ENCODE results near the gene RAB31. TPM values are rescaled to one million over a fixed set of nuclear protein-coding genes. Genes with fewer than 3 reads are reported as not detected.

The RAB31 gene
- total and polyA plus RNA-seq, 2 of the 13 experiments (the other 11 are each of a cell fraction or from before 2014, with no cell fraction given), result 1.1 to 1.7 TPM

DNA sequence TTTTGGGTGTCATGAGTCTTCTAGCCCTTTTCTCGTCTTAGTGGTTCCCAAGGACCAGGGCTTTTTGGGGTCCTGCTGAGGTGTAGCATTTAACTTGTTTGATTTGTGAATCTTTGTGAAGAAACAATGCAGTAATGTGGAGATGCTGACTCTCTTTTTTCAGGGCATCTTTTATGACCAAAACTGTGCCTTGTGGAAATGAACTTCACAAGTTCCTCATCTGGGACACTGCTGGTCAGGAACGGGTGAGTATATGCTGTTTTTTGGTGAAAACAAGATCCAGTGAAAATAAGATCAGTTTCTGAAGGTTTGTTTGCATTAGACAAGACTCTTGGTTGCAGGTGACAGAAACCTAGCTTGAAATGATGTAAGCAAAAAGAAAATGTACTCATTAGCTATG is 83.9 kb downstream of the RAB31 start:
- no peak for FAIRE-seq
- DNase-seq (ENCODE audit: low spot score), result no peak
- Histone ChIP-seq H3K79me2 (ENCODE audit: insufficient read depth, low read length) (no peaks in the 10 kb centered on the region), H3K4me2 (ENCODE audit: low read depth, low read length) (no peak overlapping the region), H3K27ac (ENCODE audit: extremely low read length, insufficient read depth, low read length) (no peak overlapping the region), H3K9me3 (ENCODE audit: low read length) (no peaks in the 10 kb centered on the region), H3K9ac (ENCODE audit: insufficient read depth, low read depth, low read length) (no peak overlapping the region), H3K27me3 (ENCODE audit: control insufficient read depth in 1 of 2, insufficient read depth in 2 of 2, low read length in 2 of 2) (no peaks in the 10 kb centered on the region; a peak in 1 of 5 replicates), H3K4me1 (ENCODE audit: insufficient read depth, low read length) (no peaks in the 10 kb centered on the region), H2AFZ (ENCODE audit: low read length) (no peak overlapping the region), H3K4me3 (replicated peaks in 1 of 3; ENCODE audit: insufficient read depth in 1 of 3, low read depth in 2 of 3, low read length in 3 of 3) (no peak overlapping the region), H4K20me1 (ENCODE audit: insufficient read depth, low read length) (no peaks in the 10 kb centered on the region), H3K36me3 (replicated peaks in 1 of 2; ENCODE audit: control insufficient read depth in 1 of 2, insufficient read depth in 2 of 2, low read length in 2 of 2) (no peaks in the 10 kb centered on the region)
- ChIA-PET POLR2A (no interaction called here), CTCF (ENCODE audit: low intra/inter-chr PET ratio, low total read pairs) (no interaction called here)
- intact Hi-C loops (cut with micrococcal nuclease; ENCODE audit: unreplicated experiment) (loop anchor here (5.0 kb wide), 1 partner anchor 215 kb away; no protein-coding TSS in a partner anchor), in situ Hi-C loops (cut with HindIII; ENCODE audit: extremely low pct_ligation_motif_present, low pct_unique_long_range_greater_than_20kb) (no loop called here)
- WGBS (ENCODE audit: low lambda C conversion rate), result 56% methylated on average over 2 of the region's 2 CpGs
- ATAC-seq, result no peak
- BruUV-seq (replicated peaks), result no TSS peak
- TF ChIP-seq, protein P1, sequence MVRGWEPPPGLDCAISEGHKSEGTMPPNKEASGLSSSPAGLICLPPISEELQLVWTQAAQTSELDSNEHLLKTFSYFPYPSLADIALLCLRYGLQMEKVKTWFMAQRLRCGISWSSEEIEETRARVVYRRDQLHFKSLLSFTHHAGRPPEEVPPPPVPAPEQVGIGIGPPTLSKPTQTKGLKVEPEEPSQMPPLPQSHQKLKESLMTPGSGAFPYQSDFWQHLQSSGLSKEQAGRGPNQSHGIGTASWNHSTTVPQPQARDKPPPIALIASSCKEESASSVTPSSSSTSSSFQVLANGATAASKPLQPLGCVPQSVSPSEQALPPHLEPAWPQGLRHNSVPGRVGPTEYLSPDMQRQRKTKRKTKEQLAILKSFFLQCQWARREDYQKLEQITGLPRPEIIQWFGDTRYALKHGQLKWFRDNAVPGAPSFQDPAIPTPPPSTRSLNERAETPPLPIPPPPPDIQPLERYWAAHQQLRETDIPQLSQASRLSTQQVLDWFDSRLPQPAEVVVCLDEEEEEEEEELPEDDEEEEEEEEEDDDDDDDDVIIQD (CRISPR knock-in tag; IDR thresholded peaks at IDR 0.05; ENCODE audit: low read depth), result no peak
- TF ChIP-seq DBP (CRISPR knock-in tag; IDR thresholded peaks at IDR 0.05; ENCODE audit: not compliant biosample characterization), result no peak
- TF ChIP-seq, protein P2, sequence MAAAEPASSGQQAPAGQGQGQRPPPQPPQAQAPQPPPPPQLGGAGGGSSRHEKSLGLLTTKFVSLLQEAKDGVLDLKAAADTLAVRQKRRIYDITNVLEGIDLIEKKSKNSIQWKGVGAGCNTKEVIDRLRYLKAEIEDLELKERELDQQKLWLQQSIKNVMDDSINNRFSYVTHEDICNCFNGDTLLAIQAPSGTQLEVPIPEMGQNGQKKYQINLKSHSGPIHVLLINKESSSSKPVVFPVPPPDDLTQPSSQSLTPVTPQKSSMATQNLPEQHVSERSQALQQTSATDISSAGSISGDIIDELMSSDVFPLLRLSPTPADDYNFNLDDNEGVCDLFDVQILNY (CRISPR knock-in tag; conservative IDR thresholded peaks at IDR 0.05), result no peak
- TF ChIP-seq, protein P3, sequence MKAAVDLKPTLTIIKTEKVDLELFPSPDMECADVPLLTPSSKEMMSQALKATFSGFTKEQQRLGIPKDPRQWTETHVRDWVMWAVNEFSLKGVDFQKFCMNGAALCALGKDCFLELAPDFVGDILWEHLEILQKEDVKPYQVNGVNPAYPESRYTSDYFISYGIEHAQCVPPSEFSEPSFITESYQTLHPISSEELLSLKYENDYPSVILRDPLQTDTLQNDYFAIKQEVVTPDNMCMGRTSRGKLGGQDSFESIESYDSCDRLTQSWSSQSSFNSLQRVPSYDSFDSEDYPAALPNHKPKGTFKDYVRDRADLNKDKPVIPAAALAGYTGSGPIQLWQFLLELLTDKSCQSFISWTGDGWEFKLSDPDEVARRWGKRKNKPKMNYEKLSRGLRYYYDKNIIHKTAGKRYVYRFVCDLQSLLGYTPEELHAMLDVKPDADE (CRISPR knock-in tag; IDR thresholded peaks at IDR 0.05), result no peak
- no peak for TF ChIP-seq AKNA (CRISPR knock-in tag; IDR thresholded peaks at IDR 0.05; ENCODE audit: borderline replicate concordance)
